ENCODE results near the gene C4orf36.

- TF ChIP-seq CTCF (IDR thresholded peaks at IDR 0.05; ENCODE audit: low read depth, low read length) (no peak), POLR2A (IDR thresholded peaks at IDR 0.05; ENCODE audit: extremely low read depth, insufficient read length) (no peak), MAX (IDR thresholded peaks at IDR 0.05; ENCODE audit: low read depth, low read length) (no peak)
Observed at GRCh38 chr4:86924811-86925210, 32.6 kb upstream of the C4orf36 start.
